CD4-positive, CD25-positive, alpha-beta regulatory T cell (primary cell): Measurements from ENCODE around the gene KAT6B. TPM values are rescaled to one million over a fixed set of nuclear protein-coding genes. Genes with fewer than 3 reads are reported as not detected.
A peak's percentile ranks its signal among the peaks of the same experiment; 100 is the strongest.

Experiments
- ATAC-seq, 2 donors: fragments of 150-1000 bp; cut with Tn5 transposase; one replicate each; pipeline ENCODE4 v1.10.0; 2021; ENCODE audit warnings: low read depth in 2 of 2, moderate number of reproducible peaks in 2 of 2, moderate library complexity in 1 of 2
- DNase-seq, 3 donors: peaks; one replicate each; pipeline versions ENCODE4 v3.0.0 to v3.0.0-alpha.2; 2012 to 2022; ENCODE audit warnings: mixed read lengths in 1 of 3
- H3K27ac ChIP-seq: one replicate; pipeline ENCODE4 v1.7.0; 2013; ENCODE audit warnings: mild to moderate bottlenecking, low read length; ENCODE audit not compliant: insufficient read depth, poor library complexity, severe bottlenecking
- H3K27me3 ChIP-seq: one replicate; pipeline ENCODE4 v1.7.0; 2013; ENCODE audit warnings: low read length; ENCODE audit not compliant: control insufficient read depth, insufficient read depth
- H3K36me3 ChIP-seq: one replicate; pipeline ENCODE4 v1.7.0; 2013; ENCODE audit warnings: mild to moderate bottlenecking, low read length, moderate library complexity; ENCODE audit not compliant: control insufficient read depth, insufficient read depth
- H3K4me1 ChIP-seq: 2 replicates; pipeline ENCODE4 v1.7.0; 2013; ENCODE audit warnings: mild to moderate bottlenecking, low read length; ENCODE audit not compliant: insufficient read depth, control insufficient read depth, poor library complexity, severe bottlenecking
- H3K4me3 ChIP-seq: one replicate; pipeline ENCODE4 v1.7.0; 2013; ENCODE audit warnings: low read depth, mild to moderate bottlenecking, low read length, moderate library complexity
- H3K9me3 ChIP-seq, 2 experiments: 1 replicate in 1 of 2; 2 replicates in 1 of 2; pipeline ENCODE4 v1.7.0; 2013; ENCODE audit warnings: low read length in 2 of 2, mild to moderate bottlenecking in 1 of 2, moderate library complexity in 1 of 2; ENCODE audit not compliant: control insufficient read depth in 2 of 2
- H3K27ac Mint-ChIP-seq, 3 donors: one replicate each; pipeline ENCODE4 v1.8.0; 2020 to 2022; ENCODE audit warnings: mild to moderate bottlenecking in 3 of 3, mixed read lengths in 3 of 3, moderate library complexity in 2 of 3
- H3K27me3 Mint-ChIP-seq: one replicate; pipeline ENCODE4 v1.8.0; 2022; ENCODE audit warnings: mild to moderate bottlenecking, mixed read lengths
- H3K36me3 Mint-ChIP-seq: one replicate; pipeline ENCODE4 v1.8.0; 2020; ENCODE audit warnings: mixed read lengths
- H3K4me1 Mint-ChIP-seq, 4 donors: one replicate each; pipeline ENCODE4 v1.8.0; 2020 to 2022; ENCODE audit warnings: mixed read lengths in 4 of 4, mild to moderate bottlenecking in 1 of 4
- H3K4me3 Mint-ChIP-seq, 4 donors: one replicate each; pipeline ENCODE4 v1.8.0; 2020 to 2022; ENCODE audit warnings: mild to moderate bottlenecking in 4 of 4, mixed read lengths in 4 of 4, moderate library complexity in 3 of 4
- H3K9me3 Mint-ChIP-seq, 7 donors: one replicate each; pipeline ENCODE4 v1.8.0; 2020 to 2022; ENCODE audit warnings: mixed read lengths in 7 of 7, mild to moderate bottlenecking in 3 of 7, moderate library complexity in 2 of 7
- polyA plus RNA-seq, 4 donors: library from polyadenylated mRNA; unstranded; fragments of 300-500 nt; fragmentation: Illumina TruSeq; gene quantifications; one replicate each; pipeline ENCODE4 v1.2.3, GENCODE V29; 2021
- total RNA-seq: library from RNA; stranded (reverse); gene quantifications from one replicate; pipeline ENCODE4 v1.2.3, GENCODE V29; 2022

KAT6B gene
- total and polyA plus RNA-seq, 5 donors from 2014 or later, result 14.5 to 67.1 (median 16.6) TPM

GRCh38 chr10:75000748-75001321, 174.4 kb downstream of the KAT6B start:
- no peaks in the 10 kb centered on the region for H3K9me3 Mint-ChIP-seq
- peak overlapping the region in 1 of 4 donors; percentile 17 for H3K4me3 Mint-ChIP-seq
- Histone ChIP-seq H3K36me3 (peaks cover 11% of the 10 kb centered on the region), H3K4me3 (no peak overlapping the region), H3K4me1 (peaks cover 10% of the 10 kb centered on the region), H3K9me3 (no peaks in the 10 kb centered on the region), H3K27me3 (no peaks in the 10 kb centered on the region), H3K27ac (peak overlapping the region; percentile 23)
- H3K27ac Mint-ChIP-seq, result peak overlapping the region; percentile 68 to 89 (median 68)
- H3K27me3 Mint-ChIP-seq, result no peaks in the 10 kb centered on the region
- peaks cover 30% of the 10 kb centered on the region for H3K36me3 Mint-ChIP-seq
- ATAC-seq (peak in 1 of 2 donors; percentile 37), DNase-seq (no peak)
- peaks cover 11 to 33% (median 24%) of the 10 kb centered on the region in 4 donors for H3K4me1 Mint-ChIP-seq

- no peak for DNase-seq
- no peaks in the 10 kb centered on the region for H3K27me3 Mint-ChIP-seq
These were observed 175.4 kb downstream of the KAT6B start for GRCh38 chr10:75001715-75002350.

GRCh38 chr10:75002351-75002725, 175.9 kb downstream of the KAT6B start:
- H3K36me3 Mint-ChIP-seq, result peaks cover 31% of the 10 kb centered on the region
- no peak overlapping the region for H3K27ac Mint-ChIP-seq

More at GRCh38 chr10:75001715-75002350, 175.4 kb downstream of the KAT6B start:
- Mint-ChIP-seq H3K9me3 (no peaks in the 10 kb centered on the region), H3K27ac (peak overlapping the region in 1 of 3 donors; percentile 68), H3K4me3 (no peak overlapping the region), H3K4me1 (peaks cover 11 to 30% (median 24%) of the 10 kb centered on the region in 4 donors), H3K36me3 (peaks cover 27% of the 10 kb centered on the region)
- Histone ChIP-seq H3K9me3 (no peaks in the 10 kb centered on the region), H3K4me3 (no peak overlapping the region), H3K27me3 (no peaks in the 10 kb centered on the region), H3K4me1 (peaks cover 10% of the 10 kb centered on the region), H3K27ac (no peak overlapping the region), H3K36me3 (peaks cover 8% of the 10 kb centered on the region)
- no peak for ATAC-seq

GRCh38 chr10:75002967-75003594, 176.7 kb downstream of the KAT6B start:
- Mint-ChIP-seq H3K36me3 (peaks cover 39% of the 10 kb centered on the region), H3K4me1 (peaks cover 21 to 42% (median 34%) of the 10 kb centered on the region in 4 donors), H3K9me3 (no peaks in the 10 kb centered on the region), H3K4me3 (no peak overlapping the region), H3K27me3 (no peaks in the 10 kb centered on the region), H3K27ac (no peak overlapping the region)
- Histone ChIP-seq H3K27ac (no peak overlapping the region), H3K9me3 (no peaks in the 10 kb centered on the region), H3K4me1 (peaks cover 10% of the 10 kb centered on the region), H3K36me3 (peaks cover 14% of the 10 kb centered on the region), H3K4me3 (no peak overlapping the region), H3K27me3 (no peaks in the 10 kb centered on the region)
- DNase-seq (no peak), ATAC-seq (no peak)

More at GRCh38 chr10:75002351-75002725, 175.9 kb downstream of the KAT6B start:
- H3K9me3 ChIP-seq, result no peaks in the 10 kb centered on the region
- peaks cover 13% of the 10 kb centered on the region for H3K36me3 ChIP-seq
- no peaks in the 10 kb centered on the region for H3K27me3 ChIP-seq
- Mint-ChIP-seq H3K4me1 (peaks cover 13 to 35% (median 27%) of the 10 kb centered on the region in 4 donors), H3K4me3 (no peak overlapping the region), H3K27me3 (no peaks in the 10 kb centered on the region), H3K9me3 (no peaks in the 10 kb centered on the region)
- no peak overlapping the region for H3K27ac ChIP-seq
- ATAC-seq, result no peak
- no peak overlapping the region for H3K4me3 ChIP-seq
- no peak for DNase-seq
- peaks cover 10% of the 10 kb centered on the region for H3K4me1 ChIP-seq

- Mint-ChIP-seq H3K9me3 (no peaks in the 10 kb centered on the region), H3K27ac (no peak overlapping the region), H3K36me3 (peaks cover 34% of the 10 kb centered on the region), H3K4me1 (peaks cover 26 to 48% (median 38%) of the 10 kb centered on the region in 4 donors), H3K27me3 (no peaks in the 10 kb centered on the region), H3K4me3 (no peak overlapping the region)
- DNase-seq (no peak), ATAC-seq (no peak)
- H3K27ac ChIP-seq, result no peak overlapping the region
- no peak overlapping the region for H3K4me3 ChIP-seq
- no peaks in the 10 kb centered on the region for H3K27me3 ChIP-seq
- H3K9me3 ChIP-seq, result no peaks in the 10 kb centered on the region
- H3K4me1 ChIP-seq, result peaks cover 10% of the 10 kb centered on the region
- H3K36me3 ChIP-seq, result peaks cover 10% of the 10 kb centered on the region
These were observed 177.5 kb downstream of the KAT6B start for GRCh38 chr10:75003891-75004290.

- H3K27me3 ChIP-seq, result no peaks in the 10 kb centered on the region
These were observed 181.2 kb downstream of the KAT6B start for GRCh38 chr10:75007646-75008045.

GRCh38 chr10:75008952-75009351, 182.6 kb downstream of the KAT6B start:
- no peak for ATAC-seq
- peaks cover 27 to 50% (median 29%) of the 10 kb centered on the region in 4 donors for H3K4me1 Mint-ChIP-seq
- peaks cover 46% of the 10 kb centered on the region for H3K36me3 Mint-ChIP-seq
- peaks cover 0 to 2% (median 0%) of the 10 kb centered on the region in 7 donors for H3K9me3 Mint-ChIP-seq
- H3K27ac ChIP-seq, result no peak overlapping the region
- H3K27me3 Mint-ChIP-seq, result no peaks in the 10 kb centered on the region
- no peaks in the 10 kb centered on the region for H3K9me3 ChIP-seq
- no peaks in the 10 kb centered on the region for H3K27me3 ChIP-seq
- H3K36me3 ChIP-seq, result peaks cover 9% of the 10 kb centered on the region
- peak overlapping the region in 1 of 3 donors; percentile 23 for H3K27ac Mint-ChIP-seq
- H3K4me3 Mint-ChIP-seq, result no peak overlapping the region
- H3K4me3 ChIP-seq, result peak overlapping the region; percentile 21
- peaks cover 4% of the 10 kb centered on the region for H3K4me1 ChIP-seq
- no peak for DNase-seq

More at GRCh38 chr10:75007646-75008045, 181.2 kb downstream of the KAT6B start:
- Mint-ChIP-seq H3K4me3 (peak overlapping the region in 3 of 4 donors; percentile 9 to 29 (median 18)), H3K27ac (peak overlapping the region; percentile 10 to 65 (median 63)), H3K9me3 (peaks cover 0 to under 1% (median 0%) of the 10 kb centered on the region in 7 donors), H3K4me1 (peaks cover 22 to 37% (median 24%) of the 10 kb centered on the region in 4 donors), H3K36me3 (peaks cover 42% of the 10 kb centered on the region), H3K27me3 (no peaks in the 10 kb centered on the region)
- Histone ChIP-seq H3K4me1 (no peaks in the 10 kb centered on the region), H3K4me3 (no peak overlapping the region), H3K36me3 (peaks cover 9% of the 10 kb centered on the region), H3K27ac (no peak overlapping the region), H3K9me3 (no peaks in the 10 kb centered on the region)
- ATAC-seq, result no peak
- DNase-seq, result no peak
